IMR-90 (cell line): ENCODE data around the gene MERTK.

ENCODE experiments used
- BHLHE40 ChIP-seq: fragments of 150-350 bp; IDR thresholded peaks from 2 replicates; pipeline ENCODE4 v1.6.1; 2016; ENCODE audit warnings: mild to moderate bottlenecking, low read depth, low read length
- CEBPB ChIP-seq: IDR thresholded peaks from 2 replicates; pipeline ENCODE4 v1.6.1; 2012; ENCODE audit warnings: low read depth, low read length, improper control_type of control experiment
- CHD1 ChIP-seq: IDR thresholded peaks from 2 replicates; pipeline ENCODE4 v1.6.1; 2012; ENCODE audit warnings: low read depth, low read length, improper control_type of control experiment
- FOS ChIP-seq: fragments of 150-350 bp; IDR thresholded peaks from 2 replicates; pipeline ENCODE4 v1.6.1; 2016; ENCODE audit warnings: low read depth, low read length
- MAFK ChIP-seq: IDR thresholded peaks from 2 replicates; pipeline ENCODE4 v1.6.1; 2012; ENCODE audit warnings: low read depth, low read length, improper control_type of control experiment
- MXI1 ChIP-seq: IDR thresholded peaks from 2 replicates; pipeline ENCODE4 v1.6.1; 2012; ENCODE audit warnings: low read depth, mild to moderate bottlenecking, low read length, moderate library complexity, borderline replicate concordance
- POLR2A ChIP-seq: IDR thresholded peaks from 2 replicates; pipeline ENCODE4 v1.6.1; 2012; ENCODE audit warnings: mild to moderate bottlenecking, low read depth, low read length
- RCOR1 ChIP-seq: IDR thresholded peaks from 2 replicates; pipeline ENCODE4 v1.6.1; 2012; ENCODE audit warnings: mild to moderate bottlenecking, low read length, improper control_type of control experiment; ENCODE audit not compliant: insufficient replicate concordance
- RFX5 ChIP-seq: IDR thresholded peaks from 2 replicates; pipeline ENCODE4 v1.8.0; 2012; ENCODE audit warnings: low read depth, mild to moderate bottlenecking, low read length, moderate library complexity
- SMC3 ChIP-seq: fragments of 150-350 bp; IDR thresholded peaks from 2 replicates; pipeline ENCODE4 v1.6.1; 2016; ENCODE audit warnings: low read depth, mild to moderate bottlenecking, antibody characterized with exemption, low read length, moderate library complexity
- TF ChIP-seq, protein P1 (sequence below): conservative IDR thresholded peaks from 2 replicates; pipeline ENCODE4 v1.5.1; 2012; ENCODE audit warnings: mild to moderate bottlenecking, low read depth, low read length, improper control_type of control experiment
- TF ChIP-seq, protein P2 (sequence below): fragments of 150-350 bp; IDR thresholded peaks from 2 replicates; pipeline ENCODE4 v1.6.1; 2017; ENCODE audit warnings: mild to moderate bottlenecking, antibody characterized with exemption, low read length, low read depth

DNA sequence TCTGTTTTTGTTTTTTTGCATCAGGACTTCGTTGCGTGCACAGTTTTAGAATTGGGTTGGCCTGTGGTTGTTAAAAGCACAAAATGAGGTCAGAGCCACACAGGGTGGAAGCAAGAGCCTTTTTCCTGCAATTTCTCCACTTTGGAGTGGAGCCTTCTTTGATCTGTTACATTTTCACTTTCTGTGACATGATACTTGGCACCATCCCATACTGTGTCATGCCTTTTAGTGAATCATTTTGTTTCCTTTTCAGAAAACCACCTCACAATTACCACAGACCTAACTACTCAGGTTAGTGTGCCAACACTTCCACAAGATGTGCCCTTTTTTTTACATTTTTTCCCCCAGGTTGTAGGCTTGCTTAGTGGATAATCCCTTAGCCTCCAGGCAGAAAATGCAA, 32.5 kb downstream of the MERTK start:
- TF ChIP-seq, protein P1, sequence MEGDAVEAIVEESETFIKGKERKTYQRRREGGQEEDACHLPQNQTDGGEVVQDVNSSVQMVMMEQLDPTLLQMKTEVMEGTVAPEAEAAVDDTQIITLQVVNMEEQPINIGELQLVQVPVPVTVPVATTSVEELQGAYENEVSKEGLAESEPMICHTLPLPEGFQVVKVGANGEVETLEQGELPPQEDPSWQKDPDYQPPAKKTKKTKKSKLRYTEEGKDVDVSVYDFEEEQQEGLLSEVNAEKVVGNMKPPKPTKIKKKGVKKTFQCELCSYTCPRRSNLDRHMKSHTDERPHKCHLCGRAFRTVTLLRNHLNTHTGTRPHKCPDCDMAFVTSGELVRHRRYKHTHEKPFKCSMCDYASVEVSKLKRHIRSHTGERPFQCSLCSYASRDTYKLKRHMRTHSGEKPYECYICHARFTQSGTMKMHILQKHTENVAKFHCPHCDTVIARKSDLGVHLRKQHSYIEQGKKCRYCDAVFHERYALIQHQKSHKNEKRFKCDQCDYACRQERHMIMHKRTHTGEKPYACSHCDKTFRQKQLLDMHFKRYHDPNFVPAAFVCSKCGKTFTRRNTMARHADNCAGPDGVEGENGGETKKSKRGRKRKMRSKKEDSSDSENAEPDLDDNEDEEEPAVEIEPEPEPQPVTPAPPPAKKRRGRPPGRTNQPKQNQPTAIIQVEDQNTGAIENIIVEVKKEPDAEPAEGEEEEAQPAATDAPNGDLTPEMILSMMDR, result no peak
- TF ChIP-seq POLR2A, result no peak
- no peak for TF ChIP-seq CEBPB
- TF ChIP-seq SMC3, result no peak
- TF ChIP-seq RCOR1, result no peak
- TF ChIP-seq FOS, result no peak
- no peak for TF ChIP-seq RFX5
- TF ChIP-seq MXI1, result no peak
- no peak for TF ChIP-seq CHD1
- TF ChIP-seq, protein P2, sequence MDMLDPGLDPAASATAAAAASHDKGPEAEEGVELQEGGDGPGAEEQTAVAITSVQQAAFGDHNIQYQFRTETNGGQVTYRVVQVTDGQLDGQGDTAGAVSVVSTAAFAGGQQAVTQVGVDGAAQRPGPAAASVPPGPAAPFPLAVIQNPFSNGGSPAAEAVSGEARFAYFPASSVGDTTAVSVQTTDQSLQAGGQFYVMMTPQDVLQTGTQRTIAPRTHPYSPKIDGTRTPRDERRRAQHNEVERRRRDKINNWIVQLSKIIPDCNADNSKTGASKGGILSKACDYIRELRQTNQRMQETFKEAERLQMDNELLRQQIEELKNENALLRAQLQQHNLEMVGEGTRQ, result no peak
- no peak for TF ChIP-seq MAFK
- no peak for TF ChIP-seq BHLHE40
